ES-I3 (cell line): ENCODE results near the gene ARMC3.
"Not testable (repeated sequence)": the region's sequence is repeated elsewhere in the genome, so short reads cannot be mapped to it uniquely, and the experiment has no call there.

Source experiments
- H3K36me3 ChIP-seq: 2 replicates; pipeline ENCODE4 v1.6.1; 2013; ENCODE audit warnings: mild to moderate bottlenecking, low read length, control low read depth, moderate library complexity; ENCODE audit not compliant: insufficient read depth
- H3K4me1 ChIP-seq: 2 replicates; pipeline ENCODE4 v1.6.1; 2013; ENCODE audit warnings: mild to moderate bottlenecking, control low read depth, low read length; ENCODE audit not compliant: insufficient read depth
- H3K9ac ChIP-seq: 2 replicates; pipeline ENCODE4 v1.6.1; 2013; ENCODE audit warnings: low read depth, mild to moderate bottlenecking, low read length, moderate library complexity
- H3K9me3 ChIP-seq: 2 replicates; pipeline ENCODE4 v1.6.1; 2013; ENCODE audit warnings: mild to moderate bottlenecking, low read length, moderate library complexity; ENCODE audit not compliant: control insufficient read depth, insufficient read depth

The ARMC3 gene

GRCh38 chr10:22927661-22928403, at the start of gene ARMC3:
Gene ARMC3 (plus strand): TSS chr10:22928053. CDS start chr10:22931997, 3,944 bp downstream.
- Histone ChIP-seq H3K9ac (peak within 1 kb of the TSS; percentile 80), H3K4me1 (no peaks in the 10 kb centered on the region), H3K36me3 (no peaks in the 10 kb centered on the region), H3K9me3 (no peaks in the 10 kb centered on the region)

- H3K36me3 ChIP-seq: no peaks in the 10 kb centered on the region
- no peaks in the 10 kb centered on the region for H3K4me1 ChIP-seq
- peaks cover 3% of the 10 kb centered on the region; the same call in 1 of the 2 replicates for H3K9me3 ChIP-seq
- no peak overlapping the region for H3K9ac ChIP-seq
These were observed 36.1 kb upstream of the ARMC3 start for GRCh38 chr10:22891797-22892196.

- no peak overlapping the region for H3K9ac ChIP-seq
- H3K4me1 ChIP-seq: no peaks in the 10 kb centered on the region
- peaks cover 3% of the 10 kb centered on the region; the same call in 1 of the 2 replicates for H3K9me3 ChIP-seq
These were observed 34.1 kb upstream of the ARMC3 start for GRCh38 chr10:22893781-22894180.

GRCh38 chr10:22894714-22895113, 33.1 kb upstream of the ARMC3 start:
- Histone ChIP-seq H3K9me3 (peaks cover 3% of the 10 kb centered on the region; the same call in 1 of the 2 replicates), H3K36me3 (no peaks in the 10 kb centered on the region), H3K9ac (no peak overlapping the region), H3K4me1 (no peaks in the 10 kb centered on the region)

More at GRCh38 chr10:22893781-22894180, 34.1 kb upstream of the ARMC3 start:
- H3K36me3 ChIP-seq: no peaks in the 10 kb centered on the region

- Histone ChIP-seq H3K9me3 (peaks cover 3% of the 10 kb centered on the region; the same call in 1 of the 2 replicates), H3K36me3 (no peaks in the 10 kb centered on the region), H3K4me1 (no peaks in the 10 kb centered on the region), H3K9ac (no peak overlapping the region)
These were observed 32.6 kb upstream of the ARMC3 start for GRCh38 chr10:22895252-22895651.

GRCh38 chr10:22897371-22897770, 30.5 kb upstream of the ARMC3 start:
- Histone ChIP-seq H3K9ac (no peak overlapping the region), H3K36me3 (no peaks in the 10 kb centered on the region), H3K4me1 (no peaks in the 10 kb centered on the region), H3K9me3 (no peaks in the 10 kb centered on the region)

GRCh38 chr10:22899307-22899706, 28.5 kb upstream of the ARMC3 start:
- no peaks in the 10 kb centered on the region for H3K9me3 ChIP-seq
- H3K36me3 ChIP-seq: no peaks in the 10 kb centered on the region
- H3K9ac ChIP-seq: no peak overlapping the region; the same call in 1 of the 2 replicates
- no peaks in the 10 kb centered on the region for H3K4me1 ChIP-seq

GRCh38 chr10:22899775-22900174, 28.1 kb upstream of the ARMC3 start:
- H3K9ac ChIP-seq: no peak overlapping the region
- H3K9me3 ChIP-seq: no peaks in the 10 kb centered on the region
- H3K36me3 ChIP-seq: no peaks in the 10 kb centered on the region
- H3K4me1 ChIP-seq: no peaks in the 10 kb centered on the region

GRCh38 chr10:22900841-22901601, 26.8 kb upstream of the ARMC3 start:
- no peaks in the 10 kb centered on the region for H3K4me1 ChIP-seq
- H3K36me3 ChIP-seq: no peaks in the 10 kb centered on the region
- no peak overlapping the region for H3K9ac ChIP-seq
- no peaks in the 10 kb centered on the region for H3K9me3 ChIP-seq

GRCh38 chr10:22902147-22902546, 25.7 kb upstream of the ARMC3 start:
- not testable (repeated sequence) for H3K36me3 ChIP-seq, H3K9me3 ChIP-seq

GRCh38 chr10:22903694-22904093, 24.2 kb upstream of the ARMC3 start:
- H3K36me3 ChIP-seq: no peaks in the 10 kb centered on the region
- no peak overlapping the region for H3K9ac ChIP-seq
- H3K9me3 ChIP-seq: peaks cover under 1% of the 10 kb centered on the region; the same call in 1 of the 2 replicates
- H3K4me1 ChIP-seq: no peaks in the 10 kb centered on the region

More at GRCh38 chr10:22902147-22902546, 25.7 kb upstream of the ARMC3 start:
- not testable (repeated sequence) for H3K4me1 ChIP-seq, H3K9ac ChIP-seq

- Histone ChIP-seq H3K9ac (no peak overlapping the region), H3K4me1 (no peaks in the 10 kb centered on the region), H3K9me3 (peaks cover 6% of the 10 kb centered on the region; the same call in 1 of the 2 replicates), H3K36me3 (no peaks in the 10 kb centered on the region)
These were observed 21.1 kb upstream of the ARMC3 start for GRCh38 chr10:22906767-22907166.

GRCh38 chr10:22908837-22909236, 19.0 kb upstream of the ARMC3 start:
- Histone ChIP-seq H3K36me3 (no peaks in the 10 kb centered on the region), H3K9ac (no peak overlapping the region), H3K4me1 (no peaks in the 10 kb centered on the region), H3K9me3 (peaks cover 6% of the 10 kb centered on the region; the same call in 1 of the 2 replicates)

- not testable (repeated sequence) for H3K9ac ChIP-seq, H3K4me1 ChIP-seq, H3K9me3 ChIP-seq, H3K36me3 ChIP-seq
These were observed 18.2 kb upstream of the ARMC3 start for GRCh38 chr10:22909673-22910072.

GRCh38 chr10:22911067-22911466, 16.8 kb upstream of the ARMC3 start:
- Histone ChIP-seq H3K4me1 (no peaks in the 10 kb centered on the region), H3K9me3 (peaks cover 6% of the 10 kb centered on the region; the same call in 1 of the 2 replicates), H3K36me3 (no peaks in the 10 kb centered on the region), H3K9ac (no peak overlapping the region)
